Endothelial cell of umbilical vein (primary cell): ENCODE results near the gene CNTN5. TPM values are rescaled to one million over a fixed set of nuclear protein-coding genes. Genes with fewer than 3 reads are reported as not detected.

Experiments used
- BruUV-seq: library from RNA; stranded (reverse); fragments of 400-500 nt; replicated peaks from 2 replicates; lab custom pipeline; 2021; lab: Mats Ljungman, UMichigan
- CTCF ChIA-PET: fragments of 300-600, 350-600 bp; sonication (Branson Sonifier 250); formaldehyde crosslinking; loops from one replicate; lab custom pipeline; 2021; ENCODE audit warnings: antibody characterized with exemption, inconsistent platforms; lab: Charles Lee
- POLR2A ChIA-PET: fragments of 300-600, 350-600 bp; sonication (Branson Sonifier 250); formaldehyde crosslinking; loops from one replicate; lab custom pipeline; 2021; ENCODE audit warnings: antibody characterized with exemption, inconsistent platforms; lab: Charles Lee
- DNase-seq: peaks from one replicate; pipeline ENCODE4 v3.0.0-alpha.2; 2011; ENCODE audit warnings: low read depth, low spot score
- FAIRE-seq: peaks from 2 replicates; lab custom pipeline; 2011; peaks lifted over from hg19 to GRCh38; lab: Jason Lieb, UNC
- H2AFZ ChIP-seq: 2 replicates; pipeline ENCODE4 v1.6.0; 2012; ENCODE audit warnings: low read depth, low read length, control low read depth, inconsistent platforms
- H3K27ac ChIP-seq: 2 replicates; pipeline ENCODE4 v1.5.1; 2011; ENCODE audit warnings: low read depth, mild to moderate bottlenecking, control low read depth, low read length, moderate library complexity; ENCODE audit not compliant: insufficient read depth
- H3K27me3 ChIP-seq, 2 experiments: 2 replicates each; pipeline versions ENCODE4 v1.6.0 to v1.6.1; 2011; ENCODE audit warnings: low read length in 2 of 2, mixed read lengths in 1 of 2; ENCODE audit not compliant: control insufficient read depth in 2 of 2, insufficient read depth in 2 of 2
- H3K36me3 ChIP-seq, 2 experiments: 2 replicates in 1 of 2; 3 replicates in 1 of 2; pipeline ENCODE4 v1.5.1; 2011; ENCODE audit warnings: low read length in 2 of 2, mild to moderate bottlenecking in 1 of 2, moderate library complexity in 1 of 2; ENCODE audit not compliant: control insufficient read depth in 2 of 2, insufficient read depth in 2 of 2; ENCODE audit errors: extremely low read depth in 1 of 2
- H3K4me1 ChIP-seq: 3 replicates; pipeline ENCODE4 v1.5.1; 2011; ENCODE audit warnings: mild to moderate bottlenecking, low read length; ENCODE audit not compliant: control insufficient read depth, insufficient read depth; ENCODE audit errors: extremely low read depth
- H3K4me2 ChIP-seq: 2 replicates; pipeline ENCODE4 v1.6.1; 2011; ENCODE audit warnings: low read length, control low read depth, mixed read lengths; ENCODE audit not compliant: insufficient read depth
- H3K4me3 ChIP-seq, 3 experiments: fragments of 200-600 bp in 1 of 3; sonication (generic), shearing (Covaris generic) in 1 of 3; replicated peaks in 1 of 3; 2 replicates each; pipeline ENCODE4 v1.5.1; 2011 to 2016; ENCODE audit warnings: control low read depth in 3 of 3, low read length in 3 of 3, mild to moderate bottlenecking in 2 of 3, inconsistent platforms in 1 of 3, low read depth in 1 of 3, moderate library complexity in 1 of 3; ENCODE audit not compliant: insufficient read depth in 1 of 3
- H3K79me2 ChIP-seq: 2 replicates; pipeline ENCODE4 v1.6.0; 2012; ENCODE audit warnings: low read length, inconsistent platforms; ENCODE audit not compliant: control insufficient read depth, insufficient read depth
- H3K9ac ChIP-seq: replicated peaks from 2 replicates; pipeline ENCODE3; 2011; ENCODE audit warnings: low read length, control low read depth; ENCODE audit not compliant: insufficient read depth; ENCODE audit errors: extremely low read depth
- H3K9me1 ChIP-seq: replicated peaks from 3 replicates; pipeline ENCODE4 v1.6.0; 2011; ENCODE audit warnings: mild to moderate bottlenecking, low read length; ENCODE audit not compliant: control insufficient read depth, insufficient read depth; ENCODE audit errors: extremely low read depth
- H3K9me3 ChIP-seq: replicated peaks from 2 replicates; pipeline ENCODE4 v1.5.1; 2012; ENCODE audit warnings: low read length, inconsistent platforms; ENCODE audit not compliant: control insufficient read depth, insufficient read depth
- H4K20me1 ChIP-seq: replicated peaks from 2 replicates; pipeline ENCODE3; 2011; ENCODE audit warnings: mild to moderate bottlenecking, low read length; ENCODE audit not compliant: control insufficient read depth, insufficient read depth; ENCODE audit errors: extremely low read depth
- EZH2 ChIP-seq: IDR thresholded peaks from 2 replicates; pipeline ENCODE4 v1.6.1; 2012; ENCODE audit warnings: borderline replicate concordance, low read depth, mild to moderate bottlenecking, moderate library complexity, low read length, inconsistent platforms; ENCODE audit not compliant: severe bottlenecking
- FOS ChIP-seq: IDR thresholded peaks from 2 replicates; pipeline ENCODE4 v1.6.1; 2011; ENCODE audit warnings: mild to moderate bottlenecking, low read length, moderate library complexity, borderline replicate concordance; ENCODE audit not compliant: insufficient read depth
- GATA2 ChIP-seq: IDR thresholded peaks from 2 replicates; pipeline ENCODE4 v1.7.0; 2011; ENCODE audit warnings: low read depth, mild to moderate bottlenecking, moderate library complexity, mixed read lengths, low read length; ENCODE audit not compliant: insufficient read length, insufficient read depth
- JUN ChIP-seq: IDR thresholded peaks from 2 replicates; pipeline ENCODE4 v1.6.1; 2011; ENCODE audit warnings: borderline replicate concordance, low read depth; ENCODE audit not compliant: insufficient read length, insufficient read depth
- MAX ChIP-seq: IDR thresholded peaks from 2 replicates; pipeline ENCODE4 v1.6.1; 2011; ENCODE audit not compliant: insufficient read depth, insufficient read length
- MYC ChIP-seq: IDR thresholded peaks from one replicate; pipeline ENCODE4 v1.6.1; 2011; ENCODE audit warnings: mild to moderate bottlenecking, low read depth, low read length
- POLR2A ChIP-seq: IDR thresholded peaks from 2 replicates; pipeline ENCODE4 v1.6.1; 2012; ENCODE audit warnings: low read depth, mild to moderate bottlenecking, control low read depth, low read length
- POLR2AphosphoS5 ChIP-seq: IDR thresholded peaks from 2 replicates; pipeline ENCODE4 v1.6.1; 2012; ENCODE audit warnings: low read depth, mild to moderate bottlenecking, control low read depth, low read length, moderate library complexity; ENCODE audit not compliant: insufficient read depth
- dilution Hi-C: fragments of 300-500 bp; cut with MboI; formaldehyde crosslinking; loops from one replicate; pipeline ENCODE4 v1.15.0; 2019; ENCODE audit warnings: low sequenced_read_pairs; ENCODE audit not compliant: extremely low pct_ligation_motif_present
- intact Hi-C: fragments of 100-400 bp; cut with micrococcal nuclease; formaldehyde crosslinking; loops from one replicate; pipeline ENCODE4 v1.10.0; 2022
- polyA plus RNA-seq, 4 experiments: library from polyadenylated mRNA; depleted of rRNA in 3 of 4; stranded (reverse) in 3 of 4; unstranded in 1 of 4; fragments of >200 nt; gene quantifications; 2 replicates each; pipeline versions ENCODE4 v1.2.1 to v1.2.3, GENCODE V29; 2011 to 2012; ENCODE audit warnings: missing spikeins in 1 of 4
- total RNA-seq: library from RNA; stranded (reverse); gene quantifications from 2 replicates; pipeline ENCODE4 v1.2.3, GENCODE V29; 2021
- TF ChIP-seq, protein P1 (sequence below), 2 donors: IDR thresholded peaks; 1 replicate in 1 of 2; 2 replicates in 1 of 2; pipeline ENCODE4 v1.5.1; 2011; ENCODE audit warnings: low read length in 2 of 2, mild to moderate bottlenecking in 2 of 2, moderate library complexity in 2 of 2, control low read depth in 1 of 2, inconsistent platforms in 1 of 2, low read depth in 1 of 2; ENCODE audit not compliant: insufficient read depth in 1 of 2; ENCODE audit errors: extremely low read depth in 1 of 2

CNTN5 gene
- total and polyA plus RNA-seq, 2 donors (not counting 3 experiments of a cell fraction or from before 2014, with no cell fraction given), result not detected

- dilution Hi-C loops (no loop called here), intact Hi-C loops (no loop called here)
- H4K20me1 ChIP-seq, result no peaks in the 10 kb centered on the region
- DNase-seq (no peak), FAIRE-seq (no peak)
- no peaks in the 10 kb centered on the region for H3K27me3 ChIP-seq
- no peaks in the 10 kb centered on the region for H3K79me2 ChIP-seq
- H3K9me1 ChIP-seq, result no peaks in the 10 kb centered on the region
- H3K36me3 ChIP-seq, result no peaks in the 10 kb centered on the region
- H3K9ac ChIP-seq, result no peak overlapping the region
- no peaks in the 10 kb centered on the region for H3K9me3 ChIP-seq
- no TSS peak for BruUV-seq
- CTCF ChIA-PET, result no interaction called here
- no peak overlapping the region for H2AFZ ChIP-seq
- H3K4me2 ChIP-seq, result no peak overlapping the region
- TF ChIP-seq JUN, result no peak
- no peak for TF ChIP-seq POLR2A
- TF ChIP-seq POLR2AphosphoS5, result no peak
- TF ChIP-seq EZH2, result no peak
- no peak overlapping the region for H3K4me3 ChIP-seq
- POLR2A ChIA-PET, result no interaction called here
- no peak overlapping the region for H3K27ac ChIP-seq
- no peaks in the 10 kb centered on the region for H3K4me1 ChIP-seq
Observed at GRCh38 chr11:99327527-99327926, 306.8 kb downstream of the CNTN5 start.

DNA sequence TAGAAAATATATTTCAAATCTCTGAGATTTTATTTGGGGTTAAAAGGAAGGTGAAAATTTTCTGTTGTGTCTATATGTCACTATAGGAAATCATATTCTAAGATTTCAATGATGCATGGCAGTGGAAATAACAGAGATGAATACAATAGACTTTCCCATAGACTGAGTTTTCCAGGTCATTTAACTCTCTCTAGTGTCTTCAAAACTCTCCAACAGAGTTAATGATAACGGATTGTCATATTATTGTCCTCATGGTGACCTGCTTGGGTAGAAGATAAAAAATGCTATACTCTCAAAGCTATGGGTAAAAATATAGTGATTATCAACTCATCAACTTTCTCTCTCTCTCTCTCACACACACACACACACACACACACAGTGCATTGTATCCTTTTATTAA is 312.9 kb downstream of the CNTN5 start:
- FAIRE-seq, result no peak
- H2AFZ ChIP-seq, result no peak overlapping the region

More for the DNA sequence above, 312.9 kb downstream of the CNTN5 start:
- no peak overlapping the region for H3K9ac ChIP-seq
- no peaks in the 10 kb centered on the region for H3K9me3 ChIP-seq
- dilution Hi-C loops, result no loop called here
- H3K79me2 ChIP-seq, result no peaks in the 10 kb centered on the region
- CTCF ChIA-PET, result no interaction called here
- intact Hi-C loops, result no loop called here
- no TSS peak for BruUV-seq
- H3K9me1 ChIP-seq, result no peaks in the 10 kb centered on the region
- no peaks in the 10 kb centered on the region for H3K4me1 ChIP-seq
- H3K36me3 ChIP-seq, result no peaks in the 10 kb centered on the region
- TF ChIP-seq JUN, result no peak
- no peak for TF ChIP-seq FOS
- no peak for TF ChIP-seq POLR2A
- no peak for TF ChIP-seq EZH2
- TF ChIP-seq GATA2, result no peak
- TF ChIP-seq, protein P1, sequence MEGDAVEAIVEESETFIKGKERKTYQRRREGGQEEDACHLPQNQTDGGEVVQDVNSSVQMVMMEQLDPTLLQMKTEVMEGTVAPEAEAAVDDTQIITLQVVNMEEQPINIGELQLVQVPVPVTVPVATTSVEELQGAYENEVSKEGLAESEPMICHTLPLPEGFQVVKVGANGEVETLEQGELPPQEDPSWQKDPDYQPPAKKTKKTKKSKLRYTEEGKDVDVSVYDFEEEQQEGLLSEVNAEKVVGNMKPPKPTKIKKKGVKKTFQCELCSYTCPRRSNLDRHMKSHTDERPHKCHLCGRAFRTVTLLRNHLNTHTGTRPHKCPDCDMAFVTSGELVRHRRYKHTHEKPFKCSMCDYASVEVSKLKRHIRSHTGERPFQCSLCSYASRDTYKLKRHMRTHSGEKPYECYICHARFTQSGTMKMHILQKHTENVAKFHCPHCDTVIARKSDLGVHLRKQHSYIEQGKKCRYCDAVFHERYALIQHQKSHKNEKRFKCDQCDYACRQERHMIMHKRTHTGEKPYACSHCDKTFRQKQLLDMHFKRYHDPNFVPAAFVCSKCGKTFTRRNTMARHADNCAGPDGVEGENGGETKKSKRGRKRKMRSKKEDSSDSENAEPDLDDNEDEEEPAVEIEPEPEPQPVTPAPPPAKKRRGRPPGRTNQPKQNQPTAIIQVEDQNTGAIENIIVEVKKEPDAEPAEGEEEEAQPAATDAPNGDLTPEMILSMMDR (IDR thresholded peaks at IDR 0.05; ENCODE audit: extremely low read depth in 1 of 2, insufficient read depth in 1 of 2, low read depth in 1 of 2, low read length in 2 of 2), result no peak
- no peak for TF ChIP-seq POLR2AphosphoS5
- no peak for TF ChIP-seq MAX
- no peak for TF ChIP-seq MYC
- POLR2A ChIA-PET, result no interaction called here
- DNase-seq, result no peak
- H3K27ac ChIP-seq, result no peak overlapping the region
- H3K4me2 ChIP-seq, result no peak overlapping the region
- H3K4me3 ChIP-seq, result no peak overlapping the region
- no peaks in the 10 kb centered on the region for H3K27me3 ChIP-seq
- no peaks in the 10 kb centered on the region for H4K20me1 ChIP-seq
